Kidney (tissue), 14 donors: ENCODE results near the gene RALGPS1. TPM values are rescaled to one million over a fixed set of nuclear protein-coding genes. Genes with fewer than 3 reads are reported as not detected.

Experiments
- DNase-seq, 5 donors: peaks; one replicate each; pipeline ENCODE4 v3.0.0-alpha.2; 2013 to 2020
- FAIRE-seq: peaks from 2 replicates; lab custom pipeline; 2012; peaks lifted over from hg19 to GRCh38; lab: Jason Lieb, UNC
- H3K27ac ChIP-seq, 2 donors: one replicate each; pipeline ENCODE4 v1.7.0; 2013; ENCODE audit warnings: low read depth in 2 of 2, low read length in 2 of 2, inconsistent platforms in 1 of 2
- H3K27me3 ChIP-seq: one replicate; pipeline ENCODE4 v1.7.1; 2013; ENCODE audit warnings: low read length, inconsistent platforms; ENCODE audit not compliant: control insufficient read depth, insufficient read depth
- H3K36me3 ChIP-seq, 3 donors: one replicate each; pipeline versions ENCODE4 v1.7.0 to v1.7.1; 2013; ENCODE audit warnings: low read length in 3 of 3, control low read depth in 1 of 3, inconsistent platforms in 1 of 3; ENCODE audit not compliant: insufficient read depth in 3 of 3, control insufficient read depth in 2 of 3
- H3K4me1 ChIP-seq, 3 donors: one replicate each; pipeline versions ENCODE4 v1.7.0 to v1.7.1; 2013; ENCODE audit warnings: low read length in 3 of 3, inconsistent platforms in 1 of 3, low read depth in 1 of 3; ENCODE audit not compliant: control insufficient read depth in 2 of 3, insufficient read depth in 2 of 3
- H3K4me3 ChIP-seq, 3 donors: one replicate each; pipeline versions ENCODE4 v1.7.0 to v1.8.1; 2013; ENCODE audit warnings: low read length in 3 of 3, control low read depth in 1 of 3, inconsistent platforms in 1 of 3
- H3K9ac ChIP-seq, 3 donors: one replicate each; pipeline versions ENCODE4 v1.7.0 to v1.7.1; 2013; ENCODE audit warnings: low read length in 3 of 3, control low read depth in 1 of 3, inconsistent platforms in 1 of 3
- H3K9me3 ChIP-seq, 3 donors: one replicate each; pipeline versions ENCODE4 v1.7.0 to v1.7.1; 2013; ENCODE audit warnings: low read length in 3 of 3, control low read depth in 1 of 3, inconsistent platforms in 1 of 3; ENCODE audit not compliant: control insufficient read depth in 2 of 3, insufficient read depth in 1 of 3
- CTCF ChIP-seq: IDR thresholded peaks from 3 replicates; pipeline ENCODE4 v1.5.1; 2012; ENCODE audit warnings: mild to moderate bottlenecking, moderate library complexity, borderline replicate concordance; ENCODE audit not compliant: insufficient read depth; ENCODE audit errors: extremely low read depth
- intact Hi-C: fragments of 100-400 bp; cut with DNase I; formaldehyde crosslinking; loops from one replicate; pipeline ENCODE4 v1.11.1; 2022
- polyA plus RNA-seq: library from polyadenylated mRNA; stranded (reverse); fragments of 350-450 nt; fragmentation: Illumina TruSeq; extraction: RNeasy Lipid Tissue Mini Kit (QIAGEN cat#74804); gene quantifications from one replicate; pipeline ENCODE4 v1.2.3, GENCODE V29; 2014; ENCODE audit warnings: low read depth, low replicate concordance; ENCODE audit not compliant: insufficient read depth
- total RNA-seq: library from RNA; stranded (reverse); fragmentation: NEBNext Ultra II Directional; extraction: Animal tissue kit (Norgen Biotek cat#: 25700); gene quantifications from one replicate; pipeline ENCODE4 v1.2.1, GENCODE V29; 2021
- donor health status: control.
- donor health status: control.
- donor health status: control.
- donor health status: control.
- donor health status: control.
- donor health status: DM: yes; HTN: yes; CAD: no.
- donor health status: Normal renal cell carcinoma (clear cell type).

Gene RALGPS1
- total and polyA plus RNA-seq, 2 donors from 2014 or later = 9.4 to 25.2 TPM

GRCh38 chr9:127163409-127163808 lies 248.8 kb downstream of the RALGPS1 start:
- H3K4me3 ChIP-seq = no peak overlapping the region
- intact Hi-C loops = no loop called here
- DNase-seq = peak in 1 of 5 donors; percentile 18
- no peak for TF ChIP-seq CTCF
- no peaks in the 10 kb centered on the region for H3K9me3 ChIP-seq
- no peaks in the 10 kb centered on the region for H3K36me3 ChIP-seq
- H3K9ac ChIP-seq = no peak overlapping the region
- no peak overlapping the region for H3K27ac ChIP-seq
- peaks cover 0 to 13% (median 6%) of the 10 kb centered on the region in 3 donors for H3K4me1 ChIP-seq
- H3K27me3 ChIP-seq = no peaks in the 10 kb centered on the region
- FAIRE-seq = no peak

GRCh38 chr9:127165116-127165515 lies 250.5 kb downstream of the RALGPS1 start:
- no peaks in the 10 kb centered on the region for H3K36me3 ChIP-seq
- peaks cover 0 to 8% (median under 1%) of the 10 kb centered on the region in 3 donors for H3K4me1 ChIP-seq
- H3K4me3 ChIP-seq = no peak overlapping the region
- H3K9ac ChIP-seq = no peak overlapping the region
- DNase-seq (peak in 1 of 5 donors; percentile 37), FAIRE-seq (no peak)
- no peaks in the 10 kb centered on the region for H3K27me3 ChIP-seq
- intact Hi-C loops = no loop called here
- no peaks in the 10 kb centered on the region for H3K9me3 ChIP-seq
- no peak for TF ChIP-seq CTCF
- H3K27ac ChIP-seq = no peak overlapping the region

GRCh38 chr9:127166111-127166510 lies 251.5 kb downstream of the RALGPS1 start:
- Histone ChIP-seq H3K4me1 (peaks cover 0 to 5% (median 0%) of the 10 kb centered on the region in 3 donors), H3K9me3 (no peaks in the 10 kb centered on the region), H3K36me3 (no peaks in the 10 kb centered on the region), H3K27ac (no peak overlapping the region), H3K27me3 (no peaks in the 10 kb centered on the region), H3K9ac (no peak overlapping the region), H3K4me3 (no peak overlapping the region)
- intact Hi-C loops = no loop called here
- DNase-seq = no peak
- TF ChIP-seq CTCF = no peak
- no peak for FAIRE-seq
